Fibroblast of pulmonary artery (primary cell): ENCODE measurements around the gene TTC9.

Experiments used
- DNase-seq: peaks from one replicate; pipeline ENCODE4 v3.0.0-alpha.2; 2010; ENCODE audit warnings: low read depth
- H3K4me3 ChIP-seq: replicated peaks from 2 replicates; pipeline ENCODE4 v1.5.1; 2011; ENCODE audit warnings: low read depth, mild to moderate bottlenecking, control low read depth, low read length, moderate library complexity
- CTCF ChIP-seq: IDR thresholded peaks from 2 replicates; pipeline ENCODE4 v1.5.1; 2011; ENCODE audit warnings: mild to moderate bottlenecking, control low read depth, low read length, inconsistent platforms; ENCODE audit errors: missing control alignments

TTC9 gene

GRCh38 chr14:70677341-70677740 lies 35.6 kb downstream of the TTC9 start:
- no peak for DNase-seq
- no peak for TF ChIP-seq CTCF

GRCh38 chr14:70680748-70681147 lies 39.0 kb downstream of the TTC9 start:
- H3K4me3 ChIP-seq: no peak overlapping the region
- no peak for TF ChIP-seq CTCF
- no peak for DNase-seq

More at GRCh38 chr14:70677341-70677740, 35.6 kb downstream of the TTC9 start:
- H3K4me3 ChIP-seq: no peak overlapping the region

GRCh38 chr14:70683983-70684382 lies 42.3 kb downstream of the TTC9 start:
- no peak overlapping the region for H3K4me3 ChIP-seq
- no peak for TF ChIP-seq CTCF
- DNase-seq: no peak

GRCh38 chr14:70685474-70686197 lies 43.9 kb downstream of the TTC9 start:
- TF ChIP-seq CTCF: no peak
- no peak for DNase-seq
- H3K4me3 ChIP-seq: no peak overlapping the region

- TF ChIP-seq CTCF: no peak
- DNase-seq: no peak
- H3K4me3 ChIP-seq: no peak overlapping the region
Measured at GRCh38 chr14:70692210-70692609, 50.5 kb downstream of the TTC9 start.

GRCh38 chr14:70696026-70696425 lies 54.3 kb downstream of the TTC9 start:
- TF ChIP-seq CTCF: no peak
- no peak overlapping the region for H3K4me3 ChIP-seq

GRCh38 chr14:70697701-70698100 lies 56.0 kb downstream of the TTC9 start:
- DNase-seq: no peak
- no peak overlapping the region for H3K4me3 ChIP-seq
- no peak for TF ChIP-seq CTCF

More at GRCh38 chr14:70696026-70696425, 54.3 kb downstream of the TTC9 start:
- no peak for DNase-seq
